SK-N-SH treated with all-trans-retinoic acid at 6 μM for 48 hours (cell line): ENCODE data around the gene UBASH3B.

ENCODE experiments used
- ATAC-seq: fragments of 200-7000 bp; cut with Tn5 transposase; 3 replicates; pipeline ENCODE4 v1.9.1; 2020; ENCODE audit warnings: mild to moderate bottlenecking, moderate library complexity
- BACH2 ChIP-seq: fragments of 250-450 bp; sonication (Bioruptor Pico); IDR thresholded peaks from 2 replicates; pipeline ENCODE4 v1.9.0; 2021; ENCODE audit warnings: mild to moderate bottlenecking, borderline replicate concordance
- CSDC2 ChIP-seq: fragments of 250-450 bp; sonication (Bioruptor Pico); IDR thresholded peaks from 2 replicates; pipeline ENCODE4 v1.5.0; 2020; ENCODE audit warnings: mild to moderate bottlenecking, moderate library complexity
- GLIS3 ChIP-seq: fragments of 250-450 bp; sonication (Bioruptor Pico); IDR thresholded peaks from 2 replicates; pipeline ENCODE4 v1.5.0; 2020; ENCODE audit warnings: mild to moderate bottlenecking, moderate library complexity
- ISL1 ChIP-seq: fragments of 250-450 bp; sonication (Bioruptor Pico); IDR thresholded peaks from 2 replicates; pipeline ENCODE4 v2.1.2; 2022; ENCODE audit warnings: mild to moderate bottlenecking, moderate library complexity
- OSR1 ChIP-seq: fragments of 250-450 bp; sonication (Bioruptor Pico); IDR thresholded peaks from 2 replicates; pipeline ENCODE4 v1.8.0; 2022; ENCODE audit warnings: moderate library complexity, mild to moderate bottlenecking, inconsistent platforms
- RARB ChIP-seq: fragments of 250-450 bp; sonication (Bioruptor Pico); IDR thresholded peaks from 2 replicates; pipeline ENCODE4 v1.8.0; 2021; ENCODE audit warnings: mild to moderate bottlenecking, moderate library complexity
- SNAI2 ChIP-seq: fragments of 250-450 bp; sonication (Bioruptor Pico); IDR thresholded peaks from 2 replicates; pipeline ENCODE4 v1.5.0; 2020; ENCODE audit warnings: mild to moderate bottlenecking, moderate library complexity
- TCF4 ChIP-seq: fragments of 250-450 bp; sonication (Bioruptor Pico); IDR thresholded peaks from 2 replicates; pipeline ENCODE4 v1.8.0; 2021; ENCODE audit warnings: mild to moderate bottlenecking, moderate library complexity, borderline replicate concordance
- TOX ChIP-seq: fragments of 250-450 bp; sonication (Bioruptor Pico); IDR thresholded peaks from 2 replicates; pipeline ENCODE4 v1.8.0; 2021; ENCODE audit warnings: mild to moderate bottlenecking, moderate library complexity, borderline replicate concordance
- ZC3H10 ChIP-seq: fragments of 250-450 bp; sonication (Bioruptor Pico); IDR thresholded peaks from 2 replicates; pipeline ENCODE4 v1.5.1; 2021; ENCODE audit warnings: mild to moderate bottlenecking, moderate library complexity
- ZFP3 ChIP-seq: fragments of 250-450 bp; sonication (Bioruptor Pico); IDR thresholded peaks from 2 replicates; pipeline ENCODE4 v1.5.0; 2020; ENCODE audit warnings: mild to moderate bottlenecking, moderate library complexity
- ZFP30 ChIP-seq: fragments of 450-650 bp; formaldehyde crosslinking; IDR thresholded peaks from 2 replicates; pipeline ENCODE4 v1.5.0; 2022; ENCODE audit warnings: mild to moderate bottlenecking, moderate library complexity
- ZNF70 ChIP-seq: fragments of 450-650 bp; formaldehyde crosslinking; IDR thresholded peaks from 2 replicates; pipeline ENCODE4 v1.5.0; 2020; ENCODE audit warnings: mild to moderate bottlenecking, moderate library complexity
- ZNF8 ChIP-seq: fragments of 450-650 bp; formaldehyde crosslinking; IDR thresholded peaks from 2 replicates; pipeline ENCODE4 v1.5.0; 2020; ENCODE audit warnings: mild to moderate bottlenecking, moderate library complexity
- TF ChIP-seq, protein P1 (sequence below): fragments of 250-450 bp; sonication (Bioruptor Pico); IDR thresholded peaks from 2 replicates; pipeline ENCODE4 v1.5.0; 2020; ENCODE audit warnings: mild to moderate bottlenecking, moderate library complexity
- TF ChIP-seq, protein P2 (sequence below): fragments of 250-450 bp; sonication (Bioruptor Pico); IDR thresholded peaks from 2 replicates; pipeline ENCODE4 v1.5.1; 2020; ENCODE audit warnings: low read depth, mild to moderate bottlenecking, moderate library complexity
- TF ChIP-seq, protein P3 (sequence below): fragments of 250-450 bp; sonication (Bioruptor Pico); IDR thresholded peaks from 2 replicates; pipeline ENCODE4 v1.5.1; 2021; ENCODE audit warnings: mild to moderate bottlenecking, moderate library complexity
- TF ChIP-seq, protein P4 (sequence below): fragments of 250-450 bp; sonication (Bioruptor Pico); IDR thresholded peaks from 2 replicates; pipeline ENCODE4 v1.8.0; 2020; ENCODE audit warnings: mild to moderate bottlenecking, moderate library complexity, borderline replicate concordance
- TF ChIP-seq, protein P5 (sequence below): fragments of 250-450 bp; sonication (Bioruptor Pico); IDR thresholded peaks from 2 replicates; pipeline ENCODE4 v1.8.0; 2021; ENCODE audit warnings: low read depth, mild to moderate bottlenecking, moderate library complexity, borderline replicate concordance

The UBASH3B gene

DNA sequence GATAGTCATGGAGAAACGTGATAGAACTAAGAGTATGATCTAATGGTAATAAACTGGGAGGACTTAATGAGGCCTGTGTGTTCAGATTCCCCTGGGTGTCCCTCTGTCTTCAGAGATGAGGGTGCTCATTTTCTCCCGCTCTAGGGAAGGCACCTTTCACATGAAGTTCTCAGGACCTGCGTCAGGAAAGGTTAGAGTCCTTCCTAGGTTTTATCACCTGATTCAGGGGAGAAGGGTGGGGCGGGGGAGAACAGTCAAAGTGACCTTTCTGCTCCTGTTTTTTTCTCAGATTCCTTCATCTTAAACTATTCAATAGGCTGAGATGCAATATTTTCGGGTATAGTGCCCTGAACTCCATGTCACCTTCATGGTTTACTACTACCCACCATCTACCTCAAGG is 160.4 kb downstream of the UBASH3B start (continued):
- TF ChIP-seq, protein P1, sequence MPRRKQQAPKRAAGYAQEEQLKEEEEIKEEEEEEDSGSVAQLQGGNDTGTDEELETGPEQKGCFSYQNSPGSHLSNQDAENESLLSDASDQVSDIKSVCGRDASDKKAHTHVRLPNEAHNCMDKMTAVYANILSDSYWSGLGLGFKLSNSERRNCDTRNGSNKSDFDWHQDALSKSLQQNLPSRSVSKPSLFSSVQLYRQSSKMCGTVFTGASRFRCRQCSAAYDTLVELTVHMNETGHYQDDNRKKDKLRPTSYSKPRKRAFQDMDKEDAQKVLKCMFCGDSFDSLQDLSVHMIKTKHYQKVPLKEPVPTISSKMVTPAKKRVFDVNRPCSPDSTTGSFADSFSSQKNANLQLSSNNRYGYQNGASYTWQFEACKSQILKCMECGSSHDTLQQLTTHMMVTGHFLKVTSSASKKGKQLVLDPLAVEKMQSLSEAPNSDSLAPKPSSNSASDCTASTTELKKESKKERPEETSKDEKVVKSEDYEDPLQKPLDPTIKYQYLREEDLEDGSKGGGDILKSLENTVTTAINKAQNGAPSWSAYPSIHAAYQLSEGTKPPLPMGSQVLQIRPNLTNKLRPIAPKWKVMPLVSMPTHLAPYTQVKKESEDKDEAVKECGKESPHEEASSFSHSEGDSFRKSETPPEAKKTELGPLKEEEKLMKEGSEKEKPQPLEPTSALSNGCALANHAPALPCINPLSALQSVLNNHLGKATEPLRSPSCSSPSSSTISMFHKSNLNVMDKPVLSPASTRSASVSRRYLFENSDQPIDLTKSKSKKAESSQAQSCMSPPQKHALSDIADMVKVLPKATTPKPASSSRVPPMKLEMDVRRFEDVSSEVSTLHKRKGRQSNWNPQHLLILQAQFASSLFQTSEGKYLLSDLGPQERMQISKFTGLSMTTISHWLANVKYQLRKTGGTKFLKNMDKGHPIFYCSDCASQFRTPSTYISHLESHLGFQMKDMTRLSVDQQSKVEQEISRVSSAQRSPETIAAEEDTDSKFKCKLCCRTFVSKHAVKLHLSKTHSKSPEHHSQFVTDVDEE, result no peak
- TF ChIP-seq, protein P2, sequence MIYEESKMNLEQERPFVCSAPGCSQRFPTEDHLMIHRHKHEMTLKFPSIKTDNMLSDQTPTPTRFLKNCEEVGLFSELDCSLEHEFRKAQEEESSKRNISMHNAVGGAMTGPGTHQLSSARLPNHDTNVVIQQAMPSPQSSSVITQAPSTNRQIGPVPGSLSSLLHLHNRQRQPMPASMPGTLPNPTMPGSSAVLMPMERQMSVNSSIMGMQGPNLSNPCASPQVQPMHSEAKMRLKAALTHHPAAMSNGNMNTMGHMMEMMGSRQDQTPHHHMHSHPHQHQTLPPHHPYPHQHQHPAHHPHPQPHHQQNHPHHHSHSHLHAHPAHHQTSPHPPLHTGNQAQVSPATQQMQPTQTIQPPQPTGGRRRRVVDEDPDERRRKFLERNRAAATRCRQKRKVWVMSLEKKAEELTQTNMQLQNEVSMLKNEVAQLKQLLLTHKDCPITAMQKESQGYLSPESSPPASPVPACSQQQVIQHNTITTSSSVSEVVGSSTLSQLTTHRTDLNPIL (CRISPR knock-in tag), result no peak
- TF ChIP-seq, protein P3, sequence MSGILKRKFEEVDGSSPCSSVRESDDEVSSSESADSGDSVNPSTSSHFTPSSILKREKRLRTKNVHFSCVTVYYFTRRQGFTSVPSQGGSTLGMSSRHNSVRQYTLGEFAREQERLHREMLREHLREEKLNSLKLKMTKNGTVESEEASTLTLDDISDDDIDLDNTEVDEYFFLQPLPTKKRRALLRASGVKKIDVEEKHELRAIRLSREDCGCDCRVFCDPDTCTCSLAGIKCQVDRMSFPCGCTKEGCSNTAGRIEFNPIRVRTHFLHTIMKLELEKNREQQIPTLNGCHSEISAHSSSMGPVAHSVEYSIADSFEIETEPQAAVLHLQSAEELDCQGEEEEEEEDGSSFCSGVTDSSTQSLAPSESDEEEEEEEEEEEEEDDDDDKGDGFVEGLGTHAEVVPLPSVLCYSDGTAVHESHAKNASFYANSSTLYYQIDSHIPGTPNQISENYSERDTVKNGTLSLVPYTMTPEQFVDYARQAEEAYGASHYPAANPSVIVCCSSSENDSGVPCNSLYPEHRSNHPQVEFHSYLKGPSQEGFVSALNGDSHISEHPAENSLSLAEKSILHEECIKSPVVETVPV (CRISPR knock-in tag), result no peak

DNA sequence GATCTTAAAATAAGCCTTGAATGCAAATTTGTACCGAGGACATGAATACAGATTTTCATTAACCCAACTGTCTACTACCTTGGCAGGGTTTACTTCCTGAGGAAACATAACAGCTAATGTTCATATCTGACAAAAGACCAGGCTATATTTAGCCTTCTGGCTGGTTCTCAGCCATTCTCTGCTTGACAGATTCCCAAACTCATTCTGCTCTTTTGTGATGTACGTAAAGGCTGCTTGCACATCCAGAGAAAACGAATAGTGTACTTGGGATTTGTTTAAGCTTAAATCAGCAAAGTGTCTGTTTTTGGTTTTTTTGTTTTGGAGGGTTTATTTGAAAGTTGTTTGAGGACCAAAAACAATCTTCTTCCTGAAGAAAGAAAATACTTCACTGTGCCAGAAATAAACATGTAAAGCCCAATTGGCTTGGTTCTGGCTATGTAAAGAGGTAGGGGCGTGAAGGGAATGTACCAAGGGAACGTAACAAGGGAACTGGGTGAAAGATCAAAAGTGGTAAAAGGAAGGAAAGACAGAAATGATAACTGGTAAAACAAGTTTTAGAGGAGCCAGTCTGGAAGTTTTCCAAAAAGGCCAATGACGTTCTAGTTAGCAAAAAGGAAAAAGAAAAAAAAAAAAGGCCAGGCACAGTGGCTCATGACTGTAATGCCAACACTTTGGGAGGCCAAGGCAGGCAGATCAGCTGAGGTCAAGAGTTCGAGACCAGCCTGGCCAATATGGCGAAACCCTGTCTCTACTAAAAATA is 161.4 kb downstream of the UBASH3B start:
- TF ChIP-seq, protein P3 (CRISPR knock-in tag), result no peak
- no peak for TF ChIP-seq ZNF8 (CRISPR knock-in tag)
- TF ChIP-seq SNAI2 (CRISPR knock-in tag), result no peak
- no peak for TF ChIP-seq CSDC2 (CRISPR knock-in tag)
- TF ChIP-seq OSR1 (CRISPR knock-in tag), result no peak
- no peak for TF ChIP-seq ZFP30
- TF ChIP-seq ZC3H10 (CRISPR knock-in tag), result no peak
- TF ChIP-seq ZNF70, result no peak
- TF ChIP-seq RARB, result no peak
- TF ChIP-seq, protein P4, sequence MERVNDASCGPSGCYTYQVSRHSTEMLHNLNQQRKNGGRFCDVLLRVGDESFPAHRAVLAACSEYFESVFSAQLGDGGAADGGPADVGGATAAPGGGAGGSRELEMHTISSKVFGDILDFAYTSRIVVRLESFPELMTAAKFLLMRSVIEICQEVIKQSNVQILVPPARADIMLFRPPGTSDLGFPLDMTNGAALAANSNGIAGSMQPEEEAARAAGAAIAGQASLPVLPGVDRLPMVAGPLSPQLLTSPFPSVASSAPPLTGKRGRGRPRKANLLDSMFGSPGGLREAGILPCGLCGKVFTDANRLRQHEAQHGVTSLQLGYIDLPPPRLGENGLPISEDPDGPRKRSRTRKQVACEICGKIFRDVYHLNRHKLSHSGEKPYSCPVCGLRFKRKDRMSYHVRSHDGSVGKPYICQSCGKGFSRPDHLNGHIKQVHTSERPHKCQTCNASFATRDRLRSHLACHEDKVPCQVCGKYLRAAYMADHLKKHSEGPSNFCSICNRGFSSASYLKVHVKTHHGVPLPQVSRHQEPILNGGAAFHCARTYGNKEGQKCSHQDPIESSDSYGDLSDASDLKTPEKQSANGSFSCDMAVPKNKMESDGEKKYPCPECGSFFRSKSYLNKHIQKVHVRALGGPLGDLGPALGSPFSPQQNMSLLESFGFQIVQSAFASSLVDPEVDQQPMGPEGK (CRISPR knock-in tag), result no peak
- no peak for TF ChIP-seq GLIS3 (CRISPR knock-in tag)
- no peak for TF ChIP-seq TOX (CRISPR knock-in tag)
- TF ChIP-seq, protein P2 (CRISPR knock-in tag), result no peak
- TF ChIP-seq TCF4 (CRISPR knock-in tag), result no peak
- TF ChIP-seq ZFP3 (CRISPR knock-in tag), result no peak
- TF ChIP-seq ISL1, result no peak
- TF ChIP-seq, protein P1, result no peak
- TF ChIP-seq, protein P5, sequence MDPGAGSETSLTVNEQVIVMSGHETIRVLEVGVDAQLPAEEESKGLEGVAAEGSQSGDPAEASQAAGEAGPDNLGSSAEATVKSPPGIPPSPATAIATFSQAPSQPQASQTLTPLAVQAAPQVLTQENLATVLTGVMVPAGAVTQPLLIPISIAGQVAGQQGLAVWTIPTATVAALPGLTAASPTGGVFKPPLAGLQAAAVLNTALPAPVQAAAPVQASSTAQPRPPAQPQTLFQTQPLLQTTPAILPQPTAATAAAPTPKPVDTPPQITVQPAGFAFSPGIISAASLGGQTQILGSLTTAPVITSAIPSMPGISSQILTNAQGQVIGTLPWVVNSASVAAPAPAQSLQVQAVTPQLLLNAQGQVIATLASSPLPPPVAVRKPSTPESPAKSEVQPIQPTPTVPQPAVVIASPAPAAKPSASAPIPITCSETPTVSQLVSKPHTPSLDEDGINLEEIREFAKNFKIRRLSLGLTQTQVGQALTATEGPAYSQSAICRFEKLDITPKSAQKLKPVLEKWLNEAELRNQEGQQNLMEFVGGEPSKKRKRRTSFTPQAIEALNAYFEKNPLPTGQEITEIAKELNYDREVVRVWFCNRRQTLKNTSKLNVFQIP, result no peak
- no peak for TF ChIP-seq BACH2 (CRISPR knock-in tag)
- no peak for ATAC-seq
